Activated T-cell treated with anti-CD3 and anti-CD28 coated beads, Interleukin-2, amount 50 U/mL, for 1 hour (primary cell): Measurements from ENCODE around the gene IL1RAPL1.

ENCODE experiments used
- DNase-seq: peaks from one replicate; pipeline ENCODE4 v3.0.0-alpha.2; 2020

IL1RAPL1 gene

DNA sequence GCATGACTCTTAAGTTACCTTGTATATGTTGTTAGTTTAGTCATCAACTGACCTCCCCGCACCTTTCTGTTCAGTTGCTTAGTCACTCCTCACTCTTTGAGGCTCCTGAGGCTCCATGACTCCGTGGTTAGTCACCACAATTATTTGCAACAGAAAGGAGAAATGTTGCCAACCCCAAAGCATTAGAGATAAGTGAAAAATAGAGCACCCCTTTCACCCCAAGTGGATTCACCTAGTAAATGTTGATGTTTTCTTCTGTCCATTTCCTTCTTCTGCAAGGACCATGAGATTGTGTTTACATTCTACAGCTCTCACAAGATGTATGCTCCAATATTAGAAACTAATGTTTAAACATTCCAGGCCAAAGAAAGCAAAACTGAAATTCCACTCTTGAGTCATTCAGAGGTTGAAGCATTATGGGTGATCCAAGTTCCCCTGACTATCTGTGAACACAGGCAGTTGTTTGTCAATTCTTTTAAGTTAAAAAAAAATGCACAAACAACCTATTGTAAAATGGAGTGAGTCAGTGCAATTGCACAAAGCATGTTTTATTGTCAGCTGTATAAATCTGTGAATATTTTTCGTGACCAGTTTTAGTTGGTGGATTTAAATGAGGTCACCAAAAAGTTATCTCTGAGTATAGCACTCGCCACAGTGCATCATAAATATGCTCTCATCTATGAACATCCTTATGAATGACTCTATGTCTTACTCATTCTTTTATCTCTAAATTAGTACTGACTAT lies 1075.7 kb downstream of the IL1RAPL1 start:
- DNase-seq: no peak

DNA sequence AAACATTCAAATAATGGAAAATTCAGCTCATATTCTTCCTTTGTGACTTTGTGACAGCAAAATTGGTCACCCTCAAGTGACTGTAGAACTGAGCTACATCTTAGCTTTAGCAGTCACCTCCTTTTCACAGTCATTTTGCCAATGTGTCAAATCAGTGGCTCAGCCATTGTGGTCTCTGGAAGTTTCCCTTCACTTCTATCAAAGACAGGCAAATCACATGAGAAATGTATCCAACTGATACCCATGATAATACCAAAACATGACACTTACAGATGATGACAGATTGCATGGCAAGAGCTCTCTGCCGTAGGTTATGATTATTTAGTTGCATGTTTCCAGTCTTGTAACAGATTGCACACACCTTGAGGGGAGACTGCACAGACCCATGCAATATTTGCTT lies 1078.3 kb downstream of the IL1RAPL1 start:
- no peak for DNase-seq

GRCh38 chrX:29666366-29666765 lies 1079.1 kb downstream of the IL1RAPL1 start:
- DNase-seq: no peak

- no peak for DNase-seq
These were observed 1084.2 kb downstream of the IL1RAPL1 start for GRCh38 chrX:29671421-29671820.

DNA sequence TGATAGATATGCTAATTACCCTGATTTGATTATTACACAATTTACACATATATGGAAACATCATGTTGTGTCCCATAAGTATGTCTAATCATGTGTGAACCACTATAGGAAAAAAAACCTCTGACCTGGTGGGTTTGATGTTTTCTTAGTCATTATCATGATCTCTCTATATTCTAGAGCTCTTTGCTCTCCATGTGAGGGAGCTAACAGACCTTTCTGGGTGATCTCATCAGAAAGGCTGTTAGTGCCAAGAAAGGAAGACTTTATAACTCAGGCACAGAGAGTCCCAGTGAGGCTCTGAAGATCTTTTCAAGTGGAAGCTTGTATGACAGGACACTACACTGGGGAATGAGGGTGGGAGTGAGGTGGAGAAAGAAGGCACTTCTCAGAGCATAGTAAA lies 1100.4 kb downstream of the IL1RAPL1 start:
- DNase-seq: no peak

DNA sequence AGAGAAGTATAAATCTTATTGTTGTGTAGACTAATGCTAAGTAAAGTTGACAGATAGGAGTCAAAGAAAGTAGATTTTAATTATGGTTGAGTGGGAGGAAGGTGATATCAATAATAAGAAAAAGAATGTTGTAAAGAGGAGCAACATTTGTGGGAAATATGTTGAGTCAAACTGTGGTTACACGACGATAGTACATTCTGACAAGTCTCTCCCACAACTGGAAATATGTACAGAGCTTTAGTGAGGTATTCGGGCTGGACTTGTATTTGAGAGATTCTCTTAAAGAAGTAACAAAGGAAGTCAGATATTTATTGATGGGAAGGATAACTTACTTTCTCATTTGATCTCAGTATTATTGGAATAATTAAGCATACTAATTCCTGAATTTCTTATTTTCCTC lies 1102.8 kb downstream of the IL1RAPL1 start:
- DNase-seq: no peak

GRCh38 chrX:29691044-29691443 lies 1103.8 kb downstream of the IL1RAPL1 start:
- DNase-seq: no peak

GRCh38 chrX:29693912-29694311 lies 1106.7 kb downstream of the IL1RAPL1 start:
- no peak for DNase-seq

DNA sequence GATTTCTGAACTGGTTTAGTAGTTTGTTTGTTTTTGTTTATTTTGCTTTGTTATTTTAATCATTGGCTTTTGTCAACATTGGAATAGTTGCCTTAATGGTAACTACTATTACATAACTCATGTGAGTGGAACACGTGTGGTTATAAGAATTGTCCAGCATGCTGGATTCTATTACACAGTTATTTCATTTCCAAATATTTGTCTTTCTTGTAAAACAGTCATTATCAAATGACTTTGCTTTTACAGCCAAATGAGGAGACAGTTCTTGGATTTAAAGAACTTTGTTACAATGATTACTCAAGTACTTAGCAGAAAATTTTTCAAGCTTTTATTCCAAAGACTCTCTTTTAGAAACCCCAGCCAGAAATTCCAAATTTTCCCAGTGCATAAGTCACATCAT lies 1112.0 kb downstream of the IL1RAPL1 start:
- DNase-seq: no peak

GRCh38 chrX:29707088-29707487 lies 1119.8 kb downstream of the IL1RAPL1 start:
- DNase-seq: no peak

GRCh38 chrX:29721152-29721551 lies 1133.9 kb downstream of the IL1RAPL1 start:
- no peak for DNase-seq

- no peak for DNase-seq
These were observed 1137.1 kb downstream of the IL1RAPL1 start for GRCh38 chrX:29724316-29724715.

GRCh38 chrX:29726811-29727210 lies 1139.6 kb downstream of the IL1RAPL1 start:
- no peak for DNase-seq

- no peak for DNase-seq
These were observed 1141.4 kb downstream of the IL1RAPL1 start for GRCh38 chrX:29728639-29729038.

DNA sequence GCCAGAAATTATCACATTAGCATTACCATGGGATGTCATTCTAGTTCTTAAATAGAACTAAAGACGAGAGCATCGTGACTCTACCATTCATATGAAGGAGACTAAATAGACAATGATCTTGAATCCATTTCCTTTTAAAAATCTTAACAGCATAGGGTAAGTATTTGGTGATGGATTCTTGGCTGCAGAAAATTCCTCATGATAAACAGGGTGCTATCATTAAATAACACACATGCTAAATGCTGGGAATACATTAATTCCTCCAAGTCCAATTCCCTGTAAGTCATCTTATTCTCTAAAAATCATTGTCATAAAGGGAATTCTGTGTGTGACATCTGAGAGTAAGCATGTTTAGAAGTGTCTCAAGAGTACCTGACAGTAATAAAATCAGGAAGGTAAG lies 1157.7 kb downstream of the IL1RAPL1 start:
- no peak for DNase-seq

DNA sequence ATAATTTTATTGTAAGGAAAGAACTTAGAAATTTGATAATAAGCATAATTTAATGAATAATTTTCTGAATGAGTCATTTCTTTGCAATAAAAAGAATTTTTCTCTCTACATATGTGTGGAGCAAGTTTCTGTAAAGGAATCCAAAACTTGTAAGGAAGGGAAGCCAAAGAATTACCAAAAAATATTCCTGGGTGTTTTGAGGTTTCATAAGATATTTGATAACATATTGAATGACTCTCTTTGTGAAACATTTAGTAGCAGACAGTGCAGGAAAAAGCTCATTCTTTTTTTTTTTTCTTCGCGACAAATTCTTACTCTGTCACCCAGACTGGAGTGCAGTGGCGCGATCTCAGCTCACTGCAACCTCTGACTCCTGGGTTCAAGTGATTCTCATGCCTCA lies 1159.1 kb downstream of the IL1RAPL1 start:
- no peak for DNase-seq

- no peak for DNase-seq
These were observed 1174.8 kb downstream of the IL1RAPL1 start for GRCh38 chrX:29762006-29762405.

DNA sequence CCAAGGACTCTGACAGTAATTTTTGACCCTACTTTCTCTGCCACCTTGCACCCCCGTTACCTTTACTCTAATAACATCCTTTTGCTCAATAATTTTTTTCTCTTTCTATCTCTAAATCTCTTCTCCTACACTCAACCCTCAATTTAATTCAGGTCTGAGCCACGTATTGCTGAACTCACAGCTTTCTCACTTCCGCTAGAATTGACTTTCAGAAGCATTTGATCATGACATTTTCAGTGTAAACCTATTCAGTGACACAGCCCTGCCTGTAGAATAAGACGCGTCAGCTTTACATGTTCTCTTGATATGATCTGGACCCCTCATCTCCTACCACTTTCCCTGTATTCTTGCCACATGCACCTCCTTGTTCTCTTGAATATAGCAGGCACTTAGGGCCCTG lies 1188.6 kb downstream of the IL1RAPL1 start:
- no peak for DNase-seq

DNA sequence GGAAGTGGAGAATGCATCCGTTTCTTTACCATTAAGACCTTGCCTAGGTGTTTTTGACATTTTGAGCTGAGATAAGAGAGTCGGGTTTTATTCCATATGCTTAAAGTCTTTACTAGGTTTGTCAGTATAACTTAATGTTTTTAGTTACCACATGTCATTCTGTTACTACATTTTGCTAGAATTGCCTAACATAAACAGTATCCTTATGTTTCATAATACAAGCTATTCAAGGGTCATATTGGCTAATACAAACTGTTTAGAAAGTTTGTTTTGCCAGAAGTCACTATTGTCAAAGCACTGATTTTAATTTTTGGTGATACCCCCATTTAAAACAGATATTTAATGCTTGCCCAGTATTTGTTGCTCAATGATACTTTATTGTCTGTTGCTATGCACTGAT lies 1200.4 kb downstream of the IL1RAPL1 start:
- no peak for DNase-seq

DNA sequence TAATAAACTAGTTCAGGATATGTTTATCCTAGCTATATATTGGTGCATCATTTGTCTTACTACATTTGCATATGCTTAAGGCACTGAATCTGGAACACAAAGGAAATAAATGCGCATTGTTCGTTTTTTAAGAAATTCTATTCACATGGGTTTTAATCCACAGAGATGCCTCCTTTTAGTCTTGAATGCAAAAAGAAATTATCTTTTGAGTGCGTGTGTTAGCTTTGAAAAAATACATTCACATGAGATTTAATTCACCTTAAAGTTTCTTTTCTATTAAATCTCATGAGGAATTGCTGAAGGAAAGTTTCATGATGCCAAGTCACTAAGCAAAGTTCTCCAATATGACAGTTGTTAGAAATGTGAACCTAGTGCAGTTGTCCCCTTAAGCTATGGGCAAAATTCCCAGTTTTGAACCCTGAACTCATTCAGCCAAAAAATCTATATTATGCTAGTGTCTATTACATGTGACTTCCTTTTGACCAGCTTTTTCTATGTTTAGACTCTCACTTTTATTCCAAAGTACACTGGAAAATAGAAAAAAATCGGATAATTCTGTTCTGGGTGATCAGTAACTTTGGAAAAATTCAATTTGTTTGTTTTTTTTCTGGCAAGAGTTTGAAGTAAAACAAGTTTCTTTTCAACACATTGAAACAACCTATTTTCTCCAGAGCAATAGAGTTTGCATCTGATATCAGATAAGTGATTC lies 1201.9 kb downstream of the IL1RAPL1 start:
- DNase-seq: no peak

- DNase-seq: no peak
These were observed 1205.1 kb downstream of the IL1RAPL1 start for GRCh38 chrX:29792335-29792734.

DNA sequence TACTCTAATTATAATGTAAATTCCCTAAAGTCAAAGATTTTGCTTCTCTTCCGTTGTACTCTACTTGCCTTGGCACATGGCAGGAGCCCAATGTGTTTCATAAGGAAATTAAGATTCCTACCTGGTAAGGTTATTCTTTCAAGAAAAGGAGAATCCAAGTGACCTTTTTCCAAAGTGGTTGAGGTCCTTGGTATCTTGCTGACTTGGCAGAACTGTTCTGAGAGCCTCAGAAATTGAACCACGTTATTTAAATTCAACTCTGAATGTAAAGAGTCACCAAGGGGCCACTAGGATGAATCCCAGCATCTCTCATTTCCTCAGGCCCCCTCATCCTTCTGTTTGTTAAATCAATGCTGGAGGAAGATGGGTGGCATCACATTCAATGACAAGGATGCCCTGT lies 1209.9 kb downstream of the IL1RAPL1 start:
- DNase-seq: no peak

- DNase-seq: no peak
These were observed 1211.2 kb downstream of the IL1RAPL1 start for GRCh38 chrX:29798469-29798868.

- DNase-seq: no peak
These were observed 1225.9 kb downstream of the IL1RAPL1 start for GRCh38 chrX:29813174-29813573.
